Measurements from ENCODE around the gene TMEM94. TPM values are rescaled to one million over a fixed set of nuclear protein-coding genes. Genes with fewer than 3 reads are reported as not detected.

TMEM94 gene
- total RNA-seq, 1 experiment from 2014 or later = 61.4 TPM

DNA sequence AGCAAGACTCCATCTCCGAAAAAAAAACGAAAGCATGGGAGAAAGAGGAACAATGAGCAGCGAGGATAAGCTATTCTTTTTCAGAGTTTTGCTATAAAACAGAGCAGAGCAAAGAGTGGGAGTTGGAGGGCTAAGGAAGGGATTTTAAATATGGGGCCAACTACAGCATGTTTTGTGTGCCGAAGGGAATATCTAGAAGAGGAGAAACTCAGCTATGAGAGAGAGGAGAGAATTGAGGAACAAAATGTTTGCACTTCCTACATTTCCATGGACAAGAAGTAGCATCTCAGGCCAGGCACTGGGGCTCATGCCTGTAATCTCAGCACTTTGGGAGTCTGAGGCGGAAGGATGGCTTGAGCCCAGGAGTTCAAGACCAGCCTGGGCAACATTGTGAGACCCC, 37.9 kb upstream of the TMEM94 start:
- Histone ChIP-seq H4K5ac (ENCODE audit: insufficient read length, low read depth, low read length) (no peak overlapping the region), H2BK12ac (ENCODE audit: insufficient read length, low read depth, low read length) (no peak overlapping the region), H3K79me1 (ENCODE audit: insufficient read depth, low read depth, low read length, poor library complexity, severe bottlenecking) (no peaks in the 10 kb centered on the region), H3K79me2 (ENCODE audit: insufficient read depth, low read length) (no peaks in the 10 kb centered on the region), H3K14ac (ENCODE audit: insufficient read depth, low read length) (no peak overlapping the region), H2BK20ac (ENCODE audit: low read depth, low read length, poor library complexity, severe bottlenecking) (no peak overlapping the region), H3K4ac (ENCODE audit: low read depth, low read length) (no peak overlapping the region), H3K56ac (ENCODE audit: insufficient read length, low read depth, low read length) (no peak overlapping the region), H3T11ph (ENCODE audit: low read length) (no peak overlapping the region), H3K23ac (ENCODE audit: insufficient read length, low read depth, low read length) (no peak overlapping the region), H3K27ac (ENCODE audit: insufficient read length, low read depth, low read length) (no peak overlapping the region), H3K4me2 (ENCODE audit: insufficient read depth, insufficient read length, low read length) (no peak overlapping the region), H4K8ac (replicated peaks; ENCODE audit: insufficient read length, low read depth, low read length) (no peak overlapping the region), H2BK5ac (ENCODE audit: insufficient read length, low read length) (no peak overlapping the region), H3K23me2 (ENCODE audit: insufficient read length, low read depth, low read length, poor library complexity, severe bottlenecking) (no peaks in the 10 kb centered on the region), H2AK5ac (ENCODE audit: insufficient read length, low read length) (no peak overlapping the region), H2BK120ac (ENCODE audit: low read depth, low read length, poor library complexity, severe bottlenecking) (no peak overlapping the region), H3K9me3 (ENCODE audit: control insufficient read depth, low read depth, low read length) (no peaks in the 10 kb centered on the region), H3K9ac (ENCODE audit: extremely low read depth, insufficient read length, low read length) (no peak overlapping the region), H2BK15ac (ENCODE audit: low read depth, low read length) (no peak overlapping the region), H3K18ac (ENCODE audit: insufficient read length, low read depth, low read length) (no peak overlapping the region), H3K4me1 (ENCODE audit: insufficient read depth, low read length) (no peaks in the 10 kb centered on the region), H3K27me3 (ENCODE audit: insufficient read depth, low read length) (no peaks in the 10 kb centered on the region), H4K91ac (ENCODE audit: insufficient read length, low read depth, low read length) (no peak overlapping the region), H4K20me1 (ENCODE audit: control insufficient read depth, insufficient read depth, insufficient read length) (no peaks in the 10 kb centered on the region), H2AFZ (ENCODE audit: low read length) (no peak overlapping the region)
- Mint-ChIP-seq H3K27me3 (ENCODE audit: low read depth) (peaks cover 6% of the 10 kb centered on the region; the same call in 1 of the 2 replicates), H3K27ac (no peak overlapping the region), H3K36me3 (ENCODE audit: insufficient read depth in 1 of 3, low read depth in 3 of 3) (no peaks in the 10 kb centered on the region), H3K9me3 (no peaks in the 10 kb centered on the region), H3K4me1 (no peaks in the 10 kb centered on the region), H3K4me3 (no peak overlapping the region)
- no CpG with 5 or more reads among the region's 5 CpGs for WGBS (ENCODE audit: extremely low coverage, insufficient read length, low lambda C conversion rate)
- TF ChIP-seq, protein P1, sequence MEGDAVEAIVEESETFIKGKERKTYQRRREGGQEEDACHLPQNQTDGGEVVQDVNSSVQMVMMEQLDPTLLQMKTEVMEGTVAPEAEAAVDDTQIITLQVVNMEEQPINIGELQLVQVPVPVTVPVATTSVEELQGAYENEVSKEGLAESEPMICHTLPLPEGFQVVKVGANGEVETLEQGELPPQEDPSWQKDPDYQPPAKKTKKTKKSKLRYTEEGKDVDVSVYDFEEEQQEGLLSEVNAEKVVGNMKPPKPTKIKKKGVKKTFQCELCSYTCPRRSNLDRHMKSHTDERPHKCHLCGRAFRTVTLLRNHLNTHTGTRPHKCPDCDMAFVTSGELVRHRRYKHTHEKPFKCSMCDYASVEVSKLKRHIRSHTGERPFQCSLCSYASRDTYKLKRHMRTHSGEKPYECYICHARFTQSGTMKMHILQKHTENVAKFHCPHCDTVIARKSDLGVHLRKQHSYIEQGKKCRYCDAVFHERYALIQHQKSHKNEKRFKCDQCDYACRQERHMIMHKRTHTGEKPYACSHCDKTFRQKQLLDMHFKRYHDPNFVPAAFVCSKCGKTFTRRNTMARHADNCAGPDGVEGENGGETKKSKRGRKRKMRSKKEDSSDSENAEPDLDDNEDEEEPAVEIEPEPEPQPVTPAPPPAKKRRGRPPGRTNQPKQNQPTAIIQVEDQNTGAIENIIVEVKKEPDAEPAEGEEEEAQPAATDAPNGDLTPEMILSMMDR (conservative IDR thresholded peaks at IDR 0.05) = no peak
- no peak for DNase-seq
